HFF-Myc (cell line): ENCODE measurements around the gene FKBP4.

Experiments used
- DNase-seq: peaks from one replicate; pipeline ENCODE4 v3.0.0-alpha.2; 2011; ENCODE audit warnings: low read depth; ENCODE audit errors: extremely low read depth
- H3K4me3 ChIP-seq: replicated peaks from 2 replicates; pipeline ENCODE4 v1.5.1; 2011; ENCODE audit warnings: low read depth, mild to moderate bottlenecking, control low read depth, low read length
- TF ChIP-seq, protein P1 (sequence below): IDR thresholded peaks from 2 replicates; pipeline ENCODE4 v1.5.1; 2012; ENCODE audit warnings: mild to moderate bottlenecking, low read depth, low read length, control low read depth; ENCODE audit errors: missing control alignments

The FKBP4 gene

DNA sequence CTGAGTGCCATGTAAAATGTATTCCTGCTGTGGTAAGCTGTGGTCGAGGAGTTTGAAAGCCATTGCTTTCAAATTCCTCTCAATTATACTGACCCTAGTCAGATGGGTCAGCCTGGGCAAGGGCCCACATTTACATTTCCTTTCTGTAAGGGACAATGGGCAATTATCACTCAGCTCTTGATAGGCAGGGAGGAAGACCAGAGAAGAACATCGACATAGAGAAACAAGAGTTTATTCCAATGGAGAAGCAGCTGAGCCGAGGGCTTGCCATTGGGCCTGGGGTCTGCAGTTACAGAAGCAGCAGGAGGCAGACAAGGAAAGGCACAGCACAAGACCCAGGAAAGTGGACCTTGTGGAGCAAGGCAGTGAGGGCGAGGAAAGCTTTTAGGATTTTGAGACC is 30.4 kb downstream of the FKBP4 start:
- DNase-seq = no peak
- TF ChIP-seq, protein P1, sequence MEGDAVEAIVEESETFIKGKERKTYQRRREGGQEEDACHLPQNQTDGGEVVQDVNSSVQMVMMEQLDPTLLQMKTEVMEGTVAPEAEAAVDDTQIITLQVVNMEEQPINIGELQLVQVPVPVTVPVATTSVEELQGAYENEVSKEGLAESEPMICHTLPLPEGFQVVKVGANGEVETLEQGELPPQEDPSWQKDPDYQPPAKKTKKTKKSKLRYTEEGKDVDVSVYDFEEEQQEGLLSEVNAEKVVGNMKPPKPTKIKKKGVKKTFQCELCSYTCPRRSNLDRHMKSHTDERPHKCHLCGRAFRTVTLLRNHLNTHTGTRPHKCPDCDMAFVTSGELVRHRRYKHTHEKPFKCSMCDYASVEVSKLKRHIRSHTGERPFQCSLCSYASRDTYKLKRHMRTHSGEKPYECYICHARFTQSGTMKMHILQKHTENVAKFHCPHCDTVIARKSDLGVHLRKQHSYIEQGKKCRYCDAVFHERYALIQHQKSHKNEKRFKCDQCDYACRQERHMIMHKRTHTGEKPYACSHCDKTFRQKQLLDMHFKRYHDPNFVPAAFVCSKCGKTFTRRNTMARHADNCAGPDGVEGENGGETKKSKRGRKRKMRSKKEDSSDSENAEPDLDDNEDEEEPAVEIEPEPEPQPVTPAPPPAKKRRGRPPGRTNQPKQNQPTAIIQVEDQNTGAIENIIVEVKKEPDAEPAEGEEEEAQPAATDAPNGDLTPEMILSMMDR = no peak
- H3K4me3 ChIP-seq = no peak overlapping the region

DNA sequence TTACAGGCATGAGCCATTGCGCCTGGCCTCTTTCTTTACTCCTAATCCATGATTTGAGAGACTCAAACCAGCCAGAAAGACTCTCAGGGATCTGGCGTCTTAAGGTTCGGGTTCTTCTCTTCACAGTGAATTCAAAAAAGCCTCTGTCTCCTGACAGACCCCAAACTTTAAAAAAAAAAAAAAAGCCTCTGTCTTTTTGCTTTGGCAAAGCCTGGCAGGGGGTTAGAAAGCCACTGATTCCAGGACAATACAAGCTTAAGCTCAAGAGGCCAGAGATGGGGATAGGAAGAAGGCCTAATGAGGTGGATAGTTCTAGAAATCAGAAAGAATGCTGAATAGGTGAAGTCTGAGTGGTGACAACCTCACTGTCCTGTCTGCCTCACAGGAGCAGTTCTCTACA is 31.3 kb downstream of the FKBP4 start:
- no peak overlapping the region for H3K4me3 ChIP-seq
- no peak for DNase-seq
- TF ChIP-seq, protein P1 = no peak

DNA sequence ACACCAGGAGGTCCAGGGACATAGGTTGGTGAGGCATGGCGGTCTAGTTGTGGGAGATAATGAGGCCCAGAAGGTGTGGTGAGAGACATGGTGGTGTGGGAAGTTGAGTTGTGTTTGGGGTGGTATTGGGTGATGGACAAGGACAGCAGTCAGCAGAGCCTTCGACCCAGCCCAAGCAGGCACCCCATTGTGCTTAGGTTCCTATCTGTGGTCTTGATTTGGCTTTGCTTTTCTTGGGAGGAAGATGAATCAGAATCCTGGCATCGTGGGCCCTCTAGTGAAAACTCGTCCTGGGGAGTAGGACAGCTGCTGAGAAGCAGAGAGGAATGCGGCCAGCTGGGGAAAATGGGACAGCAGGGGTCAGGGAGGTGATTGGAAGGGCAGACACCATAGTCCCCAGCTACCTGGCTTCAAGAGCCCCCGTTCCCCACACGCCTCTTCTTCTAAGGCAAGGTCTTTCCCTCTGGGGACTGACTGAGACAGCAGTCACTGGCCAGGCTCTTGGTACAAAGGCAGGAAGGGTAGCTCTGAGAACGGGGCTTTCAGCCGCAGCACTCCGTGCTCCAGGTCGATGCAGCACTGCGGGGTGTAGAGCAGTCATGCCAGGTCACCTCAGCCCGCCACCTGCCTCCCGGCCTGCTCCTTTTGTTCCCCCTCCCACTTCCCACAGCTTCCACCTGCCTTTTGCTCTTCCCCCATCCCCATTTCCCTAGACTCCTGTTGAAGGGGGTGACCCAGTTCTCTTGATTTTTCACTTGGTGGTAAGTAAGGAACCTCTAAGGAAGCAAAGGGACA is 32.1 kb downstream of the FKBP4 start:
- no peak overlapping the region for H3K4me3 ChIP-seq
- no peak for DNase-seq
- TF ChIP-seq, protein P1 = no peak

DNA sequence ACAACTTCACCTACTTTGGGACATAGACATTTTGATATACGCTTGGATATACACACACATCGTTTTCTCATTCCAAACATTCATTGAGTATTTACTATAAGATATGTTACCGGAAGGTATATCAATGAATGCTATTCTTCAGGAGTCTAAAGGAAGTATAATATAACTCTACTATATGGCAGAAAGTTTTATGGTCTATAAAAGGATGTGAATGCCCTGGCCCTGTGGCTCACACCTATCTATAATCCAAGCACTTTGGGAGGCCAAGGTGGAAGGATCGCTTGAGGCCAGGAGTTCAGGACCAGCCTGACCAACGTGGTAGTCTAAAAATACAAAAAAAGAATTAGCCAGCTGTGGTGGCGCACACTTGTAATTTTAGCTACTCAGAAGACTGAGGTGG is 34.5 kb downstream of the FKBP4 start:
- TF ChIP-seq, protein P1 = no peak
- DNase-seq = no peak
- H3K4me3 ChIP-seq = no peak overlapping the region

DNA sequence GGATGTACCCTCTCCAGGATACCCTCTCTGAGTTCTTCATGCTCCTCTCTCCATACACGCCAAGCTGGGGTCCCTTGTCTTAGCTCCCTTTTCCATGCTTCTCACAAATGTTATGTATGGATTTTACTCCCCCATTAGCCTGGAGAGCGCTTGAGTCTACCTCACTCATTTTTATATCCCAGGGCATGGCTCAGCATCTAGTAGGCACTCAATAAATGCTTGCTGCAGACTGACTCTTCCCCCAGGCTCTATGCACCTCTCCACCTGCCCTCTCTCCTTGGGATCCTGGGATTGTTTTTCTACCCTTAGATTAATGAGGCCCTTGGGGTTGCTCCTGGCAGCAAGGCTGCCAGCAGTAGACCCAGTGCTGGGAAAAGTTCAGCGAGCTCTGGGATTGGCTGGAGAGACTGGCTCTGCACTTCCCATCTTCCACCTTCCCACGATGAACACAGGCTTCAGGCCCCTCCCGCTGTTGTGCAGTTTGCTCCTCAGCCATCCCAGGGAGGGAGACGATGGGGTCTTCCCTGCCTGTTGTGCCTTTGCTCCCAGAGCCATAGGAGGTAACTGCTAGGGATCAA is 37.9 kb downstream of the FKBP4 start:
- H3K4me3 ChIP-seq = no peak overlapping the region
- TF ChIP-seq, protein P1 = no peak
- DNase-seq = no peak

DNA sequence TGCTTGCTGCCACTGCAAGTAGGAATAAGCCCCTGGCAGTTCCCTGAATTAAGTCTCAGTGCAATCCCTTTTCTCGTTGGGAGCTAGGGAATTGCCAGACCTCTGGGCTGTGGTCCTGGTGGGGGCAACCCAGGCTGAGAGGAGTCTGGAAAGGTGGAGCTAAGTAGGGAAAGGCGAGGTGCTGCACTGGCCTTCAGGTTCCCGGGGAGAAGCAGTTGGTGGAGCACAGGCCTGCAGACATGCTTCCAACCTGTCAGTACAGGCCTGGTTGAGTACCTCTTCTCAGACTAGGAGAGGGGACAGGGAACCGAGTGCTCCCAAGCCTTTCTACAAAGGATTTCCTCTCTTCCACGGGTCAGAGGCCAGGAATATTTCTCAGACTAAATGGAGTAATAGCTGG is 38.6 kb downstream of the FKBP4 start:
- DNase-seq = no peak
- TF ChIP-seq, protein P1 = no peak
- no peak overlapping the region for H3K4me3 ChIP-seq
